ENCODE data around the gene STKLD1.

Gene STKLD1

DNA sequence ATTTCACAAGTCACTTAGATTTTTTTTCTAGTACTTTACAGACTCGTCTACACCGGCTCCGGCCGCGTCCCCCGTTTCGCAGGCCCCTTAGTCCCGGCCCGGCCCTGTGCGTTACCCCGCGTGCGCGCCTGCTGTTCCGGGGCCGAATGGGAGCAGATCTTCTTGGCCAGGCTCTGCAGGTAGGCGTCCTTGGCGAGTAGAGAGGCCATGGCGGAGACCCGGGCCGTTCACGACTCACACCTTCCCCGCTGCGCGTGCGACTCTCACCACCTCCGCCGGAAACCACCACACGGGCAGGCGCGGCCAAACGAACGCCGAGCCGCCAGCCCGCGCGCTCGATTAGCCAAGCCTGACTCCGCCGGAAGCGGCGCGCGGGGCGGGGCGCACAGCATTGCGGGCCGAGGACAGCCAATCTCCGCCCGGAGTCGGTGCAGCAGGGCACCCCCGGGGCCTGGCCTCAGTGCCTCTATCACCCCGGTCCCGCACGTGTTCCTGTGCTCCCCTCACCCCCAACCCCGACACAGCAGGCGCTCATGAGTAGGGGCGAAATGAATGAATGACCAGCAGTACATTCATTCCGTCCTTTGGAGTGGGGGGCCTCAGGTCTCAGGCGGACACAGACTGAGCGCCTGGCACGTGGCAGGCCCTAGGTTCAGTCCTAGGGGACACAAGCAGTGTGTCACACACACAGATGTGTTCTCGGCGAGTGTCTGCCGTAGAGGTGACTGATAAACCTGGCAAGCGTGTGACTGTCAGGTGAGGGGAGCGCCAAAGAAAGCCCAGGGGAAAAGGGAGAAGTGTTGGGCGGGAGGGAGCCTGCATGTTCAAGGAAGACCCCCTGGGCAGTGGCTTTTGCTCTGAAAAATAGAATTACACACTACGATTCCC is 40.0 kb upstream of the STKLD1 start, which contains the start of gene SURF6:
SURF6 (minus strand) TSS at position 265 of the 888 bp plus-strand sequence; CDS start at position 209, 56 bp downstream.
- peak; percentile 91 for DNase-seq (ENCODE audit: low spot score)
- peak; percentile 90 for ATAC-seq (ENCODE audit: low read depth)
- TF ChIP-seq, protein P1, sequence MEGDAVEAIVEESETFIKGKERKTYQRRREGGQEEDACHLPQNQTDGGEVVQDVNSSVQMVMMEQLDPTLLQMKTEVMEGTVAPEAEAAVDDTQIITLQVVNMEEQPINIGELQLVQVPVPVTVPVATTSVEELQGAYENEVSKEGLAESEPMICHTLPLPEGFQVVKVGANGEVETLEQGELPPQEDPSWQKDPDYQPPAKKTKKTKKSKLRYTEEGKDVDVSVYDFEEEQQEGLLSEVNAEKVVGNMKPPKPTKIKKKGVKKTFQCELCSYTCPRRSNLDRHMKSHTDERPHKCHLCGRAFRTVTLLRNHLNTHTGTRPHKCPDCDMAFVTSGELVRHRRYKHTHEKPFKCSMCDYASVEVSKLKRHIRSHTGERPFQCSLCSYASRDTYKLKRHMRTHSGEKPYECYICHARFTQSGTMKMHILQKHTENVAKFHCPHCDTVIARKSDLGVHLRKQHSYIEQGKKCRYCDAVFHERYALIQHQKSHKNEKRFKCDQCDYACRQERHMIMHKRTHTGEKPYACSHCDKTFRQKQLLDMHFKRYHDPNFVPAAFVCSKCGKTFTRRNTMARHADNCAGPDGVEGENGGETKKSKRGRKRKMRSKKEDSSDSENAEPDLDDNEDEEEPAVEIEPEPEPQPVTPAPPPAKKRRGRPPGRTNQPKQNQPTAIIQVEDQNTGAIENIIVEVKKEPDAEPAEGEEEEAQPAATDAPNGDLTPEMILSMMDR (IDR thresholded peaks at IDR 0.05; ENCODE audit: poor library complexity, severe bottlenecking): no peak
- peaks cover 54% of the 10 kb centered on the region for H3K36me3 ChIP-seq (ENCODE audit: low read depth)
- no peaks in the 10 kb centered on the region for H3K9me3 ChIP-seq (ENCODE audit: severe bottlenecking)
- no peaks in the 10 kb centered on the region for H3K4me1 ChIP-seq (ENCODE audit: insufficient read depth, poor library complexity, severe bottlenecking)
- peak within 1 kb of the TSS; percentile 38 for H3K27ac ChIP-seq (ENCODE audit: poor library complexity, severe bottlenecking)
- H3K27me3 ChIP-seq (ENCODE audit: insufficient read depth, poor library complexity, severe bottlenecking): no peaks in the 10 kb centered on the region
- peak within 1 kb of the TSS; percentile 73 for H3K4me3 ChIP-seq (ENCODE audit: severe bottlenecking)

DNA sequence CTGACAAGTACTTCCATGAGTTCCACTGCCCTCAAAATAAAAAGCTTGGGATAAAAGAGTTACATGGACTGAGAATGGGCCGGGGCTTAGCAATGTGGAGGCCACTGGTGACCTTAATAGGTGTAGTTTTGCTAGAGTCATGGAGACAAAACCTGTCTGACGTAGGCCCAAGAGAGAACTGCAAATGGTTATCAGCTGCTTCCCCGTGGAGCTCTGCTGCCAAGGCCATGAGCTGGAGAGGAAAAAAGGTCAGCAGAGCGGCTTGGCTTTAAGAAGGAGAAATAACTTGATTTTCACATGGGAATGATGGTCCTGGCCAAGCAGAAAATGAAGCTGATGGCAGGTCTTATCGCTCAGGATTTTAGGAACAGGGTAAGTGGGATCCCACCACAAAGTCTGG is 36.5 kb upstream of the STKLD1 start:
- TF ChIP-seq, protein P1 (IDR thresholded peaks at IDR 0.05; ENCODE audit: poor library complexity, severe bottlenecking): no peak
- H3K27me3 ChIP-seq (ENCODE audit: insufficient read depth, poor library complexity, severe bottlenecking): no peaks in the 10 kb centered on the region
- no peaks in the 10 kb centered on the region for H3K9me3 ChIP-seq (ENCODE audit: severe bottlenecking)
- ATAC-seq (ENCODE audit: low read depth): no peak
- peaks cover 56% of the 10 kb centered on the region for H3K36me3 ChIP-seq (ENCODE audit: low read depth)
- no peak for DNase-seq (ENCODE audit: low spot score)
- H3K27ac ChIP-seq (ENCODE audit: poor library complexity, severe bottlenecking): no peak overlapping the region
- no peak overlapping the region for H3K4me3 ChIP-seq (ENCODE audit: severe bottlenecking)
- no peaks in the 10 kb centered on the region for H3K4me1 ChIP-seq (ENCODE audit: insufficient read depth, poor library complexity, severe bottlenecking)

DNA sequence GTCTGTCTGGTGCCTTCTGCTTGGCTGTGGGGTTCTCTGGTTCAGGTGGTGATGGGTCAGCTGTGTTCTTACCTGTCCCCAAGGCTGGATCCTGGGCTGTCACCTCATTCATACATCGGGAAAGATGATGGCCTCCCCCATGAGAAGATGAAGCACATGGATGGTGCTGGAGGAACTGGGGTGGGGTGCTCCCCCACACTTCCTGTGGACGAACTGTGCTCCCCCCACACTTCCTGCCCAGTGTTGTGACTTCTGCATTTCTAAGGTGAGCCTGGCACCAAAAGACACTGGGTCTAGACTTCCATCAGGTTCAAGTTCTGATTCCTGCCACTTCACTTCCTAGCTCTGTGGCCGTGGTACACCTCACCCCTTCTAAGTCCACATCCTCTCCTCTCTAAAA is 35.9 kb upstream of the STKLD1 start:
- peaks cover 58% of the 10 kb centered on the region for H3K36me3 ChIP-seq (ENCODE audit: low read depth)
- ATAC-seq (ENCODE audit: low read depth): no peak
- no peak overlapping the region for H3K27ac ChIP-seq (ENCODE audit: poor library complexity, severe bottlenecking)

DNA sequence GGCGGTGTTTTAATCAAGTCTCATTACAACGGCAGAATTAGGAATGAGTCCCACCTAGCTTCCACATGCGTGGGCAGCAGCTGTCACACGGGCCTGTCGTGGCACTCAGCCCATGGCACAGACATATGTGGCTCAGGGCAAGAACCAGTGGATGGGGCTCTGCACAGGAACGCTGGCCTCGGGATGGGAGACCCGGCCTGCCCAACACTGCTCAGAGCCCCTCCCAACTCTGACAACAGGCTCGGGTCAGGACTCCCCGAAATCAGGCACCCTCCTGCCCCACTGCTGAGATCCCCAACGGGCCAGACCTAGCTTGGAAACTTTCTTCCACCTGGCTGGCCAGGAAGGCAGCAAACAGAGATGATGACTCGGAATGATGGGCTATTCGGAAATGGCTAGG is 35.2 kb upstream of the STKLD1 start:
- peaks cover 65% of the 10 kb centered on the region for H3K36me3 ChIP-seq (ENCODE audit: low read depth)
- TF ChIP-seq, protein P1 (IDR thresholded peaks at IDR 0.05; ENCODE audit: poor library complexity, severe bottlenecking): no peak
- no peaks in the 10 kb centered on the region for H3K27me3 ChIP-seq (ENCODE audit: insufficient read depth, poor library complexity, severe bottlenecking)
- no peak overlapping the region for H3K4me3 ChIP-seq (ENCODE audit: severe bottlenecking)
- ATAC-seq (ENCODE audit: low read depth) (no peak), DNase-seq (ENCODE audit: low spot score) (no peak)
- no peaks in the 10 kb centered on the region for H3K4me1 ChIP-seq (ENCODE audit: insufficient read depth, poor library complexity, severe bottlenecking)
- H3K27ac ChIP-seq (ENCODE audit: poor library complexity, severe bottlenecking): no peak overlapping the region
- no peaks in the 10 kb centered on the region for H3K9me3 ChIP-seq (ENCODE audit: severe bottlenecking)

More for the DNA sequence above, 35.9 kb upstream of the STKLD1 start:
- no peaks in the 10 kb centered on the region for H3K4me1 ChIP-seq (ENCODE audit: insufficient read depth, poor library complexity, severe bottlenecking)
- TF ChIP-seq, protein P1 (IDR thresholded peaks at IDR 0.05; ENCODE audit: poor library complexity, severe bottlenecking): no peak
- no peak for DNase-seq (ENCODE audit: low spot score)
- H3K4me3 ChIP-seq (ENCODE audit: severe bottlenecking): no peak overlapping the region
- no peaks in the 10 kb centered on the region for H3K9me3 ChIP-seq (ENCODE audit: severe bottlenecking)
- no peaks in the 10 kb centered on the region for H3K27me3 ChIP-seq (ENCODE audit: insufficient read depth, poor library complexity, severe bottlenecking)

All from RWPE2 (cell line).